ENCODE results near the gene CCR8.

CCR8 gene, protein sequence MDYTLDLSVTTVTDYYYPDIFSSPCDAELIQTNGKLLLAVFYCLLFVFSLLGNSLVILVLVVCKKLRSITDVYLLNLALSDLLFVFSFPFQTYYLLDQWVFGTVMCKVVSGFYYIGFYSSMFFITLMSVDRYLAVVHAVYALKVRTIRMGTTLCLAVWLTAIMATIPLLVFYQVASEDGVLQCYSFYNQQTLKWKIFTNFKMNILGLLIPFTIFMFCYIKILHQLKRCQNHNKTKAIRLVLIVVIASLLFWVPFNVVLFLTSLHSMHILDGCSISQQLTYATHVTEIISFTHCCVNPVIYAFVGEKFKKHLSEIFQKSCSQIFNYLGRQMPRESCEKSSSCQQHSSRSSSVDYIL

DNA sequence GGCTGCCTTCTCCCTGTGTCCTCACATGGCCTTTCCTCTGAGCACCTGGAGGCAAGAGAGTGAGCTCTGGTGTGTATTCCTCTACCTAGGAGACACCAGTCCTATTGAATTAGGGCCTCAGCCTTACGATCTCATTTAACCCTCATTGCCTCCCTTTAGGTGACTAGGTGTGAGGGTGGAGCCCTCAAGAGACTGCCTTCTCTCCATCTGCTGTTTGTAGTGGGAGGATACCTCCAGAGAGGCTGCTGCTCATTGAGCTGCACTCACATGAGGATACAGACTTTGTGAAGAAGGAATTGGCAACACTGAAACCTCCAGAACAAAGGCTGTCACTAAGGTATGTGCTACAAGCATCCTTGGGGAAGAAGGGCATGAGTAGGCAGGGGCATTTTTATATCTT lies at the start of gene CCR8:
CCR8 (plus strand) TSS at position 217 of the 400 bp plus-strand sequence. CDS start 2,623 bp downstream, outside the sequence.
- ATAC-seq, result no peak
- no peak for TF ChIP-seq OSR1 (CRISPR knock-in tag; IDR thresholded peaks at IDR 0.05)
- TF ChIP-seq ARNTL (CRISPR knock-in tag; IDR thresholded peaks at IDR 0.05; ENCODE audit: borderline replicate concordance, low read depth), result no peak
- TF ChIP-seq CSDC2 (CRISPR knock-in tag; IDR thresholded peaks at IDR 0.05), result no peak
- no peak for TF ChIP-seq PPARA (CRISPR knock-in tag; IDR thresholded peaks at IDR 0.05; ENCODE audit: borderline replicate concordance)
- TF ChIP-seq TOX (CRISPR knock-in tag; IDR thresholded peaks at IDR 0.05; ENCODE audit: borderline replicate concordance), result no peak
- TF ChIP-seq, protein P1, sequence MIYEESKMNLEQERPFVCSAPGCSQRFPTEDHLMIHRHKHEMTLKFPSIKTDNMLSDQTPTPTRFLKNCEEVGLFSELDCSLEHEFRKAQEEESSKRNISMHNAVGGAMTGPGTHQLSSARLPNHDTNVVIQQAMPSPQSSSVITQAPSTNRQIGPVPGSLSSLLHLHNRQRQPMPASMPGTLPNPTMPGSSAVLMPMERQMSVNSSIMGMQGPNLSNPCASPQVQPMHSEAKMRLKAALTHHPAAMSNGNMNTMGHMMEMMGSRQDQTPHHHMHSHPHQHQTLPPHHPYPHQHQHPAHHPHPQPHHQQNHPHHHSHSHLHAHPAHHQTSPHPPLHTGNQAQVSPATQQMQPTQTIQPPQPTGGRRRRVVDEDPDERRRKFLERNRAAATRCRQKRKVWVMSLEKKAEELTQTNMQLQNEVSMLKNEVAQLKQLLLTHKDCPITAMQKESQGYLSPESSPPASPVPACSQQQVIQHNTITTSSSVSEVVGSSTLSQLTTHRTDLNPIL (CRISPR knock-in tag; IDR thresholded peaks at IDR 0.05; ENCODE audit: low read depth), result no peak
- no peak for TF ChIP-seq ZFP30 (CRISPR knock-in tag; IDR thresholded peaks at IDR 0.05)
- TF ChIP-seq ESRRG (CRISPR knock-in tag; IDR thresholded peaks at IDR 0.05), result no peak
- TF ChIP-seq SNAI2 (CRISPR knock-in tag; IDR thresholded peaks at IDR 0.05), result no peak
- TF ChIP-seq ISL1 (CRISPR knock-in tag; IDR thresholded peaks at IDR 0.05), result no peak
- no peak for TF ChIP-seq ZNF8 (CRISPR knock-in tag; IDR thresholded peaks at IDR 0.05)
- TF ChIP-seq, protein P2, sequence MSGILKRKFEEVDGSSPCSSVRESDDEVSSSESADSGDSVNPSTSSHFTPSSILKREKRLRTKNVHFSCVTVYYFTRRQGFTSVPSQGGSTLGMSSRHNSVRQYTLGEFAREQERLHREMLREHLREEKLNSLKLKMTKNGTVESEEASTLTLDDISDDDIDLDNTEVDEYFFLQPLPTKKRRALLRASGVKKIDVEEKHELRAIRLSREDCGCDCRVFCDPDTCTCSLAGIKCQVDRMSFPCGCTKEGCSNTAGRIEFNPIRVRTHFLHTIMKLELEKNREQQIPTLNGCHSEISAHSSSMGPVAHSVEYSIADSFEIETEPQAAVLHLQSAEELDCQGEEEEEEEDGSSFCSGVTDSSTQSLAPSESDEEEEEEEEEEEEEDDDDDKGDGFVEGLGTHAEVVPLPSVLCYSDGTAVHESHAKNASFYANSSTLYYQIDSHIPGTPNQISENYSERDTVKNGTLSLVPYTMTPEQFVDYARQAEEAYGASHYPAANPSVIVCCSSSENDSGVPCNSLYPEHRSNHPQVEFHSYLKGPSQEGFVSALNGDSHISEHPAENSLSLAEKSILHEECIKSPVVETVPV (CRISPR knock-in tag; IDR thresholded peaks at IDR 0.05), result no peak
- TF ChIP-seq ZNF70 (CRISPR knock-in tag; IDR thresholded peaks at IDR 0.05), result no peak
- TF ChIP-seq BACH2 (CRISPR knock-in tag; IDR thresholded peaks at IDR 0.05; ENCODE audit: borderline replicate concordance), result no peak
- TF ChIP-seq TCF4 (CRISPR knock-in tag; IDR thresholded peaks at IDR 0.05; ENCODE audit: borderline replicate concordance), result no peak

DNA sequence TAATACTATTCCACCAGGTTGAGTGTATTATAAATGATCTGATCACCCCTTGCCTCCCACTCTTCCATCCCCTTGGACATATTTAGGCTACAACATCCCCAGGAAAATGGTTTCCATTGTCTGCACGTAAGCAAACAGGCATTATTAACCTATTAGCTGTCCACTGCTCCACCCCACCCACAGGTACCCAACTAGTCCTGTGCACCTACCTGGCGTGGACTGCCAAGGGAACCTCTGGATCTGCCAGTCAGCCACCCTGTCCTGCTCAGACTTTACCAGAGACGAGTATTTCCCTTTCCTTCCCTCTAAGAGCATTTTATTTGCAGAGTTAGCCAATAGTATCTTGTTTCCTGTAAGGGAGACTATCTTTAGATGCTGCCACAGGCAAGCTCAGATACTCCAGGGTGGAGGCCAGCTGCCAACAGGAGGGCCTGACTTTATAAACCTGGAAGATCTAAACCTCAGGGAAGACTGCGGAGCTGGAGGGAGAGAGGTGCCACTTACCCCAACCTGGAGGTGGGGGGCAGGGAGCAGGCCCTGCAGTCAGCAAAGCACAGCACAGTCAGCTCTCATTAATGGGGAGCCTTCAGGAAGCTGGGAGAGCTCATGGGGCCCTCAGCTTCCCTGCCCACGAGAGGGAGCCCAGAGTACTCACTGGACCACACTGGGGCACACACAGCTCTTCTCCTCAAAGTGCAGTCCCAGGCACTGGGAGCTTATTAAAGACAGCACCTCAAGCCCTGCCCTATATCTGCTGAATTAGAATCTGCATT lies 49.6 kb upstream of the CCR8 start, which contains the start of gene CX3CR1:
CX3CR1 (minus strand) TSS at position 292 of the 773 bp plus-strand sequence. CDS start 13,527 bp downstream, outside the sequence.
- TF ChIP-seq, protein P2 (CRISPR knock-in tag; IDR thresholded peaks at IDR 0.05), result no peak
- TF ChIP-seq TCF4 (CRISPR knock-in tag; IDR thresholded peaks at IDR 0.05; ENCODE audit: borderline replicate concordance), result no peak
- TF ChIP-seq GLIS3 (CRISPR knock-in tag; IDR thresholded peaks at IDR 0.05), result no peak
- TF ChIP-seq ZFP30 (CRISPR knock-in tag; IDR thresholded peaks at IDR 0.05), result no peak
- no peak for TF ChIP-seq ZFP3 (CRISPR knock-in tag; IDR thresholded peaks at IDR 0.05)
- no peak for TF ChIP-seq TOX (CRISPR knock-in tag; IDR thresholded peaks at IDR 0.05; ENCODE audit: borderline replicate concordance)
- no peak for TF ChIP-seq PPARA (CRISPR knock-in tag; IDR thresholded peaks at IDR 0.05; ENCODE audit: borderline replicate concordance)
- ATAC-seq, result no peak; the same call in 2 of the 3 replicates

DNA sequence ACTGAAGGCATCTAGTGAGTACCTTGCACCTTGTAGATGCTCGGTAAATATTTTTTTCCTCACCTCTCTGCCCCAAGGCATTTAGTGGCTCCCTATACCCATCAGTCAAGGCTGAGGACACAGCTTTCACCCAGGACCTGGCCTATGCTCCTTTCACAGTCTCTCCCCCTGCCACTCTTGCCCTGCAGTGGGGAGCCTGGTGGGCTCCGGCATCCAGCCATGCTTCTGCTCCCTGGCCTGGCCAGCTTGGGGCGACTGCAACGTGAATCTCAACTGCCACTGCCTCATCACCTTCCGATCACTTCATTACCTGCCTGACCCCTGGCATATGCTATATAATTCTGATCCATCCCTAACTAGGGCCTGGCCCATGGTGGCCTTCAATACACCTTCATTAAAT lies 48.9 kb upstream of the CCR8 start:
- no peak for ATAC-seq
- no peak for TF ChIP-seq PPARA (CRISPR knock-in tag; IDR thresholded peaks at IDR 0.05; ENCODE audit: borderline replicate concordance)
- TF ChIP-seq RARB (CRISPR knock-in tag; IDR thresholded peaks at IDR 0.05), result no peak
- TF ChIP-seq, protein P3, sequence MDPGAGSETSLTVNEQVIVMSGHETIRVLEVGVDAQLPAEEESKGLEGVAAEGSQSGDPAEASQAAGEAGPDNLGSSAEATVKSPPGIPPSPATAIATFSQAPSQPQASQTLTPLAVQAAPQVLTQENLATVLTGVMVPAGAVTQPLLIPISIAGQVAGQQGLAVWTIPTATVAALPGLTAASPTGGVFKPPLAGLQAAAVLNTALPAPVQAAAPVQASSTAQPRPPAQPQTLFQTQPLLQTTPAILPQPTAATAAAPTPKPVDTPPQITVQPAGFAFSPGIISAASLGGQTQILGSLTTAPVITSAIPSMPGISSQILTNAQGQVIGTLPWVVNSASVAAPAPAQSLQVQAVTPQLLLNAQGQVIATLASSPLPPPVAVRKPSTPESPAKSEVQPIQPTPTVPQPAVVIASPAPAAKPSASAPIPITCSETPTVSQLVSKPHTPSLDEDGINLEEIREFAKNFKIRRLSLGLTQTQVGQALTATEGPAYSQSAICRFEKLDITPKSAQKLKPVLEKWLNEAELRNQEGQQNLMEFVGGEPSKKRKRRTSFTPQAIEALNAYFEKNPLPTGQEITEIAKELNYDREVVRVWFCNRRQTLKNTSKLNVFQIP (CRISPR knock-in tag; IDR thresholded peaks at IDR 0.05; ENCODE audit: borderline replicate concordance, low read depth), result no peak
- TF ChIP-seq TCF4 (CRISPR knock-in tag; IDR thresholded peaks at IDR 0.05; ENCODE audit: borderline replicate concordance), result no peak
- TF ChIP-seq, protein P4, sequence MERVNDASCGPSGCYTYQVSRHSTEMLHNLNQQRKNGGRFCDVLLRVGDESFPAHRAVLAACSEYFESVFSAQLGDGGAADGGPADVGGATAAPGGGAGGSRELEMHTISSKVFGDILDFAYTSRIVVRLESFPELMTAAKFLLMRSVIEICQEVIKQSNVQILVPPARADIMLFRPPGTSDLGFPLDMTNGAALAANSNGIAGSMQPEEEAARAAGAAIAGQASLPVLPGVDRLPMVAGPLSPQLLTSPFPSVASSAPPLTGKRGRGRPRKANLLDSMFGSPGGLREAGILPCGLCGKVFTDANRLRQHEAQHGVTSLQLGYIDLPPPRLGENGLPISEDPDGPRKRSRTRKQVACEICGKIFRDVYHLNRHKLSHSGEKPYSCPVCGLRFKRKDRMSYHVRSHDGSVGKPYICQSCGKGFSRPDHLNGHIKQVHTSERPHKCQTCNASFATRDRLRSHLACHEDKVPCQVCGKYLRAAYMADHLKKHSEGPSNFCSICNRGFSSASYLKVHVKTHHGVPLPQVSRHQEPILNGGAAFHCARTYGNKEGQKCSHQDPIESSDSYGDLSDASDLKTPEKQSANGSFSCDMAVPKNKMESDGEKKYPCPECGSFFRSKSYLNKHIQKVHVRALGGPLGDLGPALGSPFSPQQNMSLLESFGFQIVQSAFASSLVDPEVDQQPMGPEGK (CRISPR knock-in tag; IDR thresholded peaks at IDR 0.05; ENCODE audit: borderline replicate concordance), result no peak
- TF ChIP-seq, protein P2 (CRISPR knock-in tag; IDR thresholded peaks at IDR 0.05), result no peak
- TF ChIP-seq TOX (CRISPR knock-in tag; IDR thresholded peaks at IDR 0.05; ENCODE audit: borderline replicate concordance), result no peak
- no peak for TF ChIP-seq BACH2 (CRISPR knock-in tag; IDR thresholded peaks at IDR 0.05; ENCODE audit: borderline replicate concordance)
- no peak for TF ChIP-seq CSDC2 (CRISPR knock-in tag; IDR thresholded peaks at IDR 0.05)
- TF ChIP-seq, protein P1 (CRISPR knock-in tag; IDR thresholded peaks at IDR 0.05; ENCODE audit: low read depth), result no peak
- TF ChIP-seq ZNF8 (CRISPR knock-in tag; IDR thresholded peaks at IDR 0.05), result no peak
